Superior temporal gyrus (tissue), 1 donor: Measurements from ENCODE around the gene ZXDC.

Experiments used
- DNase-seq: peaks from one replicate; pipeline ENCODE4 v3.0.0-alpha.2; 2016; ENCODE audit errors: extremely low spot score

Gene ZXDC

DNA sequence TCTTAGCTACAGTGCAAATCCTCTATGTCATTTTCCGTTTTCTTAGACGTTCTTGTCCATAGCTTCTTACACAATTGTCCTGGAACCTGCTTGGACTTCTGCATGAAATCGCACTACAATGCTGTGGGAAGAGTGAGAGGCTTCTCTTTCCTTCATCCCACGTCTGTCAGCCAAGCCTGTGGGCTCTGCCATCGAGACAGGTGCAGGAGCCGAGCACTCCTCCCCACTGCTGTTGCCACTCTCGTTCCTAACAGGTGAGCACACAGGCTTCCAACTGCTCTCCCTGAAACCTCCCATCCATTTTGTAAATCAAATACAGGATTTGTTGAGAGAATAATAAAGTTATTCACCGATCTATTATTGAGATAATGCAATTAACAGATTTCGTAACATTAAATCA lies 23.5 kb downstream of the ZXDC start:
- DNase-seq = no peak

GRCh38 chr3:126451511-126451910 lies 24.2 kb downstream of the ZXDC start:
- DNase-seq = no peak

DNA sequence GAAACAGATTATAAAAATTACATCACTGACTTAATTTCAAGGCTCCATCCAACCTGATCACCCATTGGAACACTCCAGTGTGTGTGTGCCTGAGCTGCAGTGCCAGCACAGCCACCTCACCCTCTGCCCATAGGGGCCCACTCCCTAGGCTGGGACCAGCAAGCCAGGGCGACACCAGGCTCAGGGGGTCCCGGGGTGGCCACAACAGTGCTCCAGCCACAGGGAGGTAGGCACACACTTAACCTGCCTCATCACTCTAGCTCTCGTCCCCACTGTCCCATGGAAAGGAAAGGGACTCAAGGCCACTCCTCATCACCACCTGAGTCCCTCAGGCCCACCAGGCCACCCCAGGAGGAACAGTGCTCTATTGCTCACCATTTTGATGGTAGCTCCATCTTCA lies 24.9 kb downstream of the ZXDC start:
- no peak for DNase-seq

GRCh38 chr3:126450219-126450618 lies 25.5 kb downstream of the ZXDC start:
- DNase-seq = no peak

GRCh38 chr3:126449621-126450051 lies 26.1 kb downstream of the ZXDC start:
- DNase-seq = no peak

GRCh38 chr3:126448893-126449180 lies 26.9 kb downstream of the ZXDC start:
- no peak for DNase-seq

- no peak for DNase-seq
These were observed 27.4 kb downstream of the ZXDC start for GRCh38 chr3:126448136-126448892.

DNA sequence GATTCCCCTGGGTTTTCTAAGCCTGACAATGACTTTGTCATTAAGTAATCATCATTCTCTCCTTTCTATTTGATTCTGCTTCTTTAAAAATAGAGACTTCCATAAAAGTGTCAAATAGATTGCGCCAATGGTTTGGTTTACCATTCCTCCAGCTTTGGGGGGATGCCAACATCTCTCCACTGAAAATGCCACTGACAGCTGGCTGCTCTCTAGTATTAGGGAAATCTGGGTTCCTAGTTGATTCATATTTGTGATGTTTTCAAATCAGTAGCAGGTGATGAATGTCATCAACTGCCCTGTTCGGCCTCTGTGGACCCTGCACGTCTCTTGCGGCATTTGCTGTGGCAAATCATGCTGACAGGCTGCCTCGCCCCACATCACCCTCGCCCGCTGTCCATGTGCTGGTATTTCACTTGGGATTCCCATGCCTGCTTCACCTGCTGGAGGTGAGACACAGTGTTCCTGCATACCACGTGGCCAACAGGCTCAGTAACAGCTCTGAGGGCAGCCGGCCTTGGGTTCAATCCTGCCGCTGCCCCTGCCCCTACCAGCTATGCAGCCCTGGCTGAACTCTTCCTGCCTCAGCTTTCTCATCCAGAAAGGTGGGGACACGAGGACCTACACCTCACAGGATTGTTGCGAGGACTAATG lies 28.1 kb downstream of the ZXDC start:
- no peak for DNase-seq

- no peak for DNase-seq
These were observed 28.9 kb downstream of the ZXDC start for GRCh38 chr3:126446791-126447190.

DNA sequence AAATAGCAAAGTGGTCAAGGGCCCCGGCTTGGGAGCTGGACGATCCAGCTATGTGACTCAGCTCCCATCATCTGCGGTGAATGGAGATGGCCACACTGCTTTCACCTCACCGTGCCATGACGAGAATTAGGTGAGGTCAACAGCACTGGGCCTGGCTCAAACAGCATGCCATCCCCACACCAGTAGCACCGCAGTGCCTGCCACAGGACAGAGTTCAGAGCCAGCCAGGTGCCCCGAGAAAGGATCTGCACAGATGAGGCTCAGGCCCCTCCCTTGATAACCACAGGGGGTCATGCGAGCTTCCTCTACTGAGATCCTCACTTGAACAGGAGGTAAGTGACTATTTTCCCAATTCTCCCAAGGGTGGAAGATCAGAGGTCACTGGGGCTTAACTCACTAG lies 29.4 kb downstream of the ZXDC start:
- DNase-seq = no peak

GRCh38 chr3:126445506-126445905 lies 30.2 kb downstream of the ZXDC start:
- no peak for DNase-seq

DNA sequence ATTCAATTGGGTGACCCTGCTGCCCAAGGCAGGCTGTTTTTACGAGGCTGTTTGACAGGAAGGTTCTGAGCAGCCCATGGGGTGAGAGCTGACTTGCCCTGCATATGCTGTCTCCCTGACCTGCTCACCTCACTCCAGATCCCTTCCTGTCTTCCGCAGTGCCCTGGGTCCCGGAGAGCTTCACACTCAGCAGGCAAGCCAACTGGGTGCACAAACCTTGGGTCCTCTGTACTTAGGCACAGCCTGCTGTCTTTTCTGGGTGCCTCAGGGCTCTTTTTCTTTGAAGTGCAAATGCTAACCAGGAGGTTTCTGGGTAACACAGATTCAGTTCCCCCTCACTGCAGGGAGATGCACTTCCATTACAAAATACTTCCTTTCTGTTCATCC lies 32.8 kb downstream of the ZXDC start:
- DNase-seq = no peak

DNA sequence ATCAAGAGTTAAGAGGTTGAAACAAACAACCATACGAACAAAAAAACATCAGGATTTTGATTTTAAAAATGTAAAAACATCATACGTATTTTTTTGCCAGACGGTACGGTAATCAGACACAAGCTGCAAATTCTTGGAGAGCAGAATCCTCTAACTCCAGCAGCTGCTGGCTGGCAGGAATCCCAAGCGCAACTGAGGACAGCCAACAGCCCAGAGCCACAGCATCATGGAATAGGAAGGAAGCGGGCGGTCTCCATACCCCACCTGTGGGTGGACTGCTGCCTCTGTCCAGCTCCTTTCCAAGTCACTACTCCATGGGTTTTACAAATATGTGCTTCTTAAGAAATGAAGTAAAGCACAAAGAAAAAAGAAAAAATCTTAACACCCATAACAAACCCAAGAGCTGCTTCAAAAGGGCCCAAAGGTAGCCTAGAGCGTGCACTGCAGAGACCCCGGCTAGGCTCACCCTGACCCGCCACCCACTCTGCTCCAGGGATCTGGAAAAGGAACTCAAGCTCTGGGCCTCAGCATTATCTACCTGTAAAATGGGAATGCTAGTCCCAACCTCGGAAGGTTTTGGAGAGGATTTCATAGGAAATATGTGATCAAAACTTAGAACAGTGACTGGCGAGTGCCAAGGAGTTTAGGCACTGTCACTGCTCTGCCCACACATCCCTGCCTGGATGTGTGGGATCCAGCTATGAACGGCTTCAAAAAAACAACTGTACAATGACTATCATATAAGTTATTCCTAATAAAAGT lies 33.4 kb downstream of the ZXDC start:
- DNase-seq = peak; percentile 44

DNA sequence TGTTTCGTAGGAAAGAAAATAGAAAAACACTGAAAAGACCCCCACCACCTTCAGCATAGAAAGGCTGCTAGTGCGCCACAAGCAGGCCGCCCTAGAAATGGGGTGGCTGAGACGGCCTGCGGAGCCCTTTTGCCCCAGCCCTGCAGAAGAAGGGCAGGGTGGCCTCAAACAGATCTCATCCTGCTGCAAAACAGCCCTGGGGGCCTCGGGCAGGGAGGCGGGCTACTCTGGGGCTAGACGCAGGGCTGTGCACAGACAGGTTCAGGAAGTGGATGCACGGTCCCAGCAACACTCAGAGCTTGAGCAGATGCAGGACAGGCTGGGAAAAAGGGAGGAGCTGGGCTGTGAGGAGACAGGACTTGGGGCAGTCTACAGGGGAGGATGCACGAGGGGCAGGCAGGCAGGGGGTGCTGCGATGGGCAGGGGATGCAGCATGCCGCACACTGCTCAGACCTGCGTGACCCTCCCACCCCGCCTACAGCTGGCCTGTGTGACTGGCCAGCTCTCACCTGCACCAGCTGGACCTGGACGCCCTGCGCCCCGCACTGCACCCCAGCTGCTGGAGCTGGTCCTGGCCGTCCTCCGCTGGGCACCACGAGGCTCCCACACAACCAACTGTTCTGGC lies 34.3 kb downstream of the ZXDC start:
- no peak for DNase-seq

GRCh38 chr3:126440709-126440995 lies 35.0 kb downstream of the ZXDC start:
- DNase-seq = no peak

GRCh38 chr3:126439968-126440708 lies 35.6 kb downstream of the ZXDC start:
- DNase-seq = no peak

DNA sequence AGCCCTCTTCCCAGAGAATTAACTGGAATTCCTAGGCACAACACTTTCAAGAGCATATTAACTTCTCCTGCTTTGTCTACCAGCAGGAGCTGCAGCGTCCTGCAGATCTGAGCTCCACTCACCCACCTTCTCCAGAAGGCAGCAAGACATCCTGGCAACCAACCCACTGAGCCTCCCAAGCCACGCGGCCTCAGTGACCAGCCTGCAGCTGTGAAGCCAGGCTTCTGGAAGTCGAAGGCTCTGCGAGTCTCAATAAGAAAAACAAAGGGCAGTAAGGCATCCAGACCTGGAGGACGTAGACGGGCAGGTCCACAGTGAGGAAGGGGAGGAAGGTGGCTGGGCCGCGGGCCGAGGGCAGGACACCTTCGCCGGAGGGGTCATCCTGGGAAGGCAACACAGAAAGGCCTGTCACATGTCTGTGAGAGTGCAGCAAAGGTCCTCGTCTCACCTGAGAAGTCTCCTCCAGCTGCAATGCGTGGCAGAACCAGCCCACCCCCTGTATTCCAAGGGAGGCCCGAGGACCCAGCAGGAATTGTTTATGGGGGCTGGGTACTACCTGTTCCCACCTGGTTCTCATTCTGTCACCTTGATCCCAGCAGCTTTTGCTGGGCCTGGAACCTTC lies 36.2 kb downstream of the ZXDC start:
- DNase-seq = no peak

- no peak for DNase-seq
These were observed 36.9 kb downstream of the ZXDC start for GRCh38 chr3:126438746-126439145.

DNA sequence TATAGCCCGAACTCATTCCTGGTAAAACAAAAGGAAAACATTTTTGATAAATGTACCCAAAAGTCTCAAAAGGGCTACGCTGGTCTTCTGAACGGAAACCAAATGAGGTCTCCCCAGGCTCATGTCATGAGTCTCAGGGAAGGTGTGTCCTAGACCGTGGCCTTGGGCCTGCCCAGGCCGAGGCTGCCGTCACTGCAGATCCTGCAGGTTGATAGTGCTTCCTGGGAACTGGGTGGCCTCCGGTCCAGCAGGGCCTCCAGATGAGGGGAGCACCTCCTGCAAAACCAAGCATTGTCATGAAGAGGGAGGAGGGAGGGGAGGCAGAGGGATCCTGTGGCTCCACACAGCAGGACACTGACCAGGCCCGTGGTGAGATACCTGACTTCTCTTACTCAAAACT lies 37.5 kb downstream of the ZXDC start:
- DNase-seq = no peak

DNA sequence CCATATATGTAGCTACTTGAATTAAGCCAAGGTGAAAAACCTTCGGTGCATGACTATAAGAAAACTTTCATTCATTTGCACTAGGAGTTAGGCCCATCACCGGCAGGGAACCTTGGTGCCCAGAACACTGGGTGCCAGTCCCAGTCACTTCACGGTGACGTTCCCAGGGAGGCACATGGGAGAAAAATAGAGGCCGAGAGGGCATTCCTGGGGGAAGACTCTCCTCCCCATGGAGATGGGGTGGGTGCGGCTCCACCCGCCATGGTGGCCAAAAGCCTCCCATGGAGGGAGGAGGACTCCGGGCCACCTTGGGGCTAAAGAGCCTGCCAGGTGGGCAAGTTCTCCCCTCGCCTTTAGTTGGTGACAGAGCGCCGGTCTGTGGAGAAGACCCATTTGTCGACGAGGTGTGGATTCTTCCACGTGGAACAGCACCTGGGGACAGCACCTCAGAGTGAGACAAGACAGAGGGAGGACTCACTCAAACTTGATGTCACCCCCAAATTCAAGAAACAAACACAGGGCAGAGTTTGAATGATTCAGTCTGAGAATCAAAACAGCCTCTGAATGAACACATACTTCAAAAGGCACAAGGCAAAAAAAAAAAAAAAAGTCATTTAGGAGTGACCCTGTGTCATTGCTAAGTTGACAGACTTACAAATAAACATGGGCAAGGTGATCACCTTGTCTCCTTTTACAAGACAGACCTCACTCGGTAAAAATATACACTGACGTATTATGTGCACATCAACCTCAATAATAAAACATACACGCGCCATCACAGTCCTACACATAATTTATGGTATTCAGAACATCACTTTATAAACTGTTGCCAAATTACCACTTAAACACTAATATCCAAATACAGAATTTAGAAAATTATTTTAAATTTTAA lies 38.6 kb downstream of the ZXDC start:
- no peak for DNase-seq
